H1 (cell line): Measurements from ENCODE around the gene PDK2.

ENCODE experiments used
- CEBPB ChIP-seq: IDR thresholded peaks from 2 replicates; pipeline ENCODE4 v1.6.1; 2012; ENCODE audit warnings: low read depth, low read length
- CTCF ChIP-seq, 3 experiments: IDR thresholded peaks; 1 replicate in 2 of 3; 2 replicates in 1 of 3; pipeline versions ENCODE4 v1.5.1 to v1.6.1; 2011; ENCODE audit warnings: low read length in 3 of 3, mild to moderate bottlenecking in 3 of 3, inconsistent platforms in 2 of 3, low read depth in 1 of 3, moderate library complexity in 1 of 3; ENCODE audit not compliant: insufficient read depth in 1 of 3; ENCODE audit errors: control extremely low read depth in 1 of 3
- EP300 ChIP-seq, 2 experiments: IDR thresholded peaks; 1 replicate in 1 of 2; 2 replicates in 1 of 2; pipeline ENCODE4 v1.6.1; 2011 to 2012; ENCODE audit warnings: low read depth in 2 of 2, low read length in 2 of 2, mild to moderate bottlenecking in 2 of 2, borderline replicate concordance in 1 of 2, inconsistent platforms in 1 of 2, moderate library complexity in 1 of 2
- EZH2 ChIP-seq: fragments of 200-600 bp; sonication (generic); IDR thresholded peaks from 2 replicates; pipeline ENCODE4 v1.7.1; 2012; ENCODE audit warnings: low read depth, mild to moderate bottlenecking, moderate library complexity, low read length, inconsistent platforms; ENCODE audit not compliant: severe bottlenecking
- GABPA ChIP-seq: IDR thresholded peaks from 2 replicates; pipeline ENCODE4 v1.6.1; 2011; ENCODE audit warnings: mild to moderate bottlenecking, low read length, moderate library complexity, borderline replicate concordance; ENCODE audit not compliant: insufficient read depth
- JUN ChIP-seq: IDR thresholded peaks from 2 replicates; pipeline ENCODE4 v1.6.1; 2011; ENCODE audit warnings: low read depth, mild to moderate bottlenecking, improper control_type of control experiment, low read length
- MAX ChIP-seq: IDR thresholded peaks from 2 replicates; pipeline ENCODE4 v1.6.1; 2012; ENCODE audit warnings: inconsistent platforms
- NANOG ChIP-seq: IDR thresholded peaks from 2 replicates; pipeline ENCODE4 v1.6.1; 2011; ENCODE audit warnings: low read length, low read depth, mild to moderate bottlenecking, inconsistent platforms; ENCODE audit not compliant: insufficient read depth, poor library complexity, severe bottlenecking
- POLR2A ChIP-seq, 2 experiments: IDR thresholded peaks; 1 replicate in 1 of 2; 2 replicates in 1 of 2; pipeline ENCODE4 v1.6.1; 2011; ENCODE audit warnings: low read depth in 2 of 2, low read length in 2 of 2, mild to moderate bottlenecking in 2 of 2; ENCODE audit errors: control extremely low read depth in 1 of 2
- POLR2AphosphoS5 ChIP-seq: IDR thresholded peaks from 2 replicates; pipeline ENCODE4 v1.6.1; 2011; ENCODE audit warnings: low read depth, low read length
- RXRA ChIP-seq: IDR thresholded peaks from 2 replicates; pipeline ENCODE4 v1.6.1; 2011; ENCODE audit warnings: low read depth, mild to moderate bottlenecking, low read length, moderate library complexity; ENCODE audit not compliant: insufficient read depth
- SUZ12 ChIP-seq: fragments of 200-600 bp; sonication (generic); IDR thresholded peaks from 2 replicates; pipeline ENCODE4 v1.6.1; 2012; ENCODE audit warnings: mild to moderate bottlenecking, inconsistent platforms, low read length, moderate library complexity, mixed read lengths
- TEAD4 ChIP-seq: IDR thresholded peaks from 2 replicates; pipeline ENCODE4 v1.6.1; 2012; ENCODE audit warnings: low read depth, low read length, inconsistent platforms, mixed read lengths
- USF2 ChIP-seq: IDR thresholded peaks from 2 replicates; pipeline ENCODE4 v1.6.1; 2011; ENCODE audit warnings: low read length, improper control_type of control experiment

- TF ChIP-seq CEBPB (no peak), EZH2 (no peak), POLR2A (IDR thresholded peaks at IDR 0.05; ENCODE audit: control extremely low read depth in 1 of 2, low read depth in 2 of 2, low read length in 2 of 2) (no peak), CTCF (IDR thresholded peaks at IDR 0.05; ENCODE audit: control extremely low read depth in 1 of 3, insufficient read depth in 1 of 3, low read depth in 1 of 3, low read length in 3 of 3) (no peak), TEAD4 (no peak), MAX (no peak; the same call in 1 of the 2 replicates), NANOG (no peak), POLR2AphosphoS5 (no peak), JUN (no peak), SUZ12 (peak; percentile 39; the same call in 1 of the 2 replicates), EP300 (IDR thresholded peaks at IDR 0.05; ENCODE audit: borderline replicate concordance in 1 of 2, low read depth in 2 of 2, low read length in 2 of 2) (peak in 1 of 2 experiments; percentile 15; a peak in 1 of 3 replicates), GABPA (no peak), USF2 (no peak), RXRA (no peak)
Measured at GRCh38 chr17:50128441-50129352, 33.5 kb downstream of the PDK2 start.
